Progenitor cell of endocrine pancreas (in vitro differentiated cells): ENCODE results near the gene MORF4L1. TPM values are rescaled to one million over a fixed set of nuclear protein-coding genes. Genes with fewer than 3 reads are reported as not detected.
A peak's percentile ranks its signal among the peaks of the same experiment; 100 is the strongest.

Experiments
- DNase-seq: peaks from one replicate; pipeline ENCODE4 v3.0.0; 2021; ENCODE audit warnings: low spot score; ENCODE audit not compliant: unreplicated experiment
- H3K27ac Mint-ChIP-seq: 2 replicates; pipeline ENCODE4 v1.8.0; 2021; ENCODE audit warnings: mild to moderate bottlenecking, moderate library complexity, mixed read lengths
- H3K27me3 Mint-ChIP-seq: 2 replicates; pipeline ENCODE4 v1.8.0; 2021; ENCODE audit warnings: mixed read lengths
- H3K36me3 Mint-ChIP-seq: 2 replicates; pipeline ENCODE4 v1.8.0; 2022; ENCODE audit warnings: mixed read lengths; ENCODE audit not compliant: insufficient read depth
- H3K4me1 Mint-ChIP-seq: 2 replicates; pipeline ENCODE4 v1.8.0; 2021; ENCODE audit warnings: low read depth, mixed read lengths
- H3K4me3 Mint-ChIP-seq: 2 replicates; pipeline ENCODE4 v1.8.0; 2021; ENCODE audit warnings: low read depth, mild to moderate bottlenecking, moderate library complexity, mixed read lengths
- H3K9me3 Mint-ChIP-seq: 2 replicates; pipeline ENCODE4 v1.8.0; 2021; ENCODE audit warnings: low read depth, mixed read lengths
- total RNA-seq: library from RNA; stranded (reverse); gene quantifications from 2 replicates; pipeline ENCODE4 v1.2.1, GENCODE V29; 2021
- TF ChIP-seq, protein P1 (sequence below): fragments of 200-600 bp; sonication (generic); IDR thresholded peaks from one replicate; pipeline ENCODE4 v1.5.0; 2021; ENCODE audit warnings: antibody characterized with exemption, mild to moderate bottlenecking; ENCODE audit not compliant: unreplicated experiment

The MORF4L1 gene
- total RNA-seq, 1 donor from 2014 or later, result 438 TPM

DNA sequence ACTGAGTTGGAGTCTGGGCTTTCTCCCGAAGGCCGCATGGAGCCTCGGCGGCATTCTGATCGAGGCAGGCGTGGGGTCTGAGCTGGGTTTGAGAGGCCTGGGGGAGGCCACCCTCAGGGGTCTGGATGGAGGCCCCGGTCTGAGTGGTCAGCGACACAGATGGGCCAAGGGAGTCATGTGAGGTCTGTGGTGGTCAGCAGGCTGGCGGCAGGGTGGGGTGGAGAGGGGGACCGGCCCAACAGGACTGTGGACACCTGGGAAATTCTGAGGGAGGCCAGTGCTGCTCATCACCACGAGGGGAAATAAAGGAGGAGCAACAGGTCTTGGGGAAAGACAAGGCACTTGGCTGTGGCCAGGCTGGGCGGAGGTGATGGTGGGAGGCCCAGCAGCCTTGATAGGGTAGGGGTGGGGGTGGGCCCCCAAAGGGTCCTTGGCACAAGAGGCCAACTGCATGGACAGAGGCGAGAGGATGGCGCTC is 56.0 kb downstream of the MORF4L1 start:
- Mint-ChIP-seq H3K27ac (peak overlapping the region; percentile 56), H3K4me1 (no peaks in the 10 kb centered on the region), H3K9me3 (no peaks in the 10 kb centered on the region), H3K27me3 (no peaks in the 10 kb centered on the region), H3K36me3 (peaks cover 9% of the 10 kb centered on the region), H3K4me3 (no peak overlapping the region)
- no peak for DNase-seq
- TF ChIP-seq, protein P1, sequence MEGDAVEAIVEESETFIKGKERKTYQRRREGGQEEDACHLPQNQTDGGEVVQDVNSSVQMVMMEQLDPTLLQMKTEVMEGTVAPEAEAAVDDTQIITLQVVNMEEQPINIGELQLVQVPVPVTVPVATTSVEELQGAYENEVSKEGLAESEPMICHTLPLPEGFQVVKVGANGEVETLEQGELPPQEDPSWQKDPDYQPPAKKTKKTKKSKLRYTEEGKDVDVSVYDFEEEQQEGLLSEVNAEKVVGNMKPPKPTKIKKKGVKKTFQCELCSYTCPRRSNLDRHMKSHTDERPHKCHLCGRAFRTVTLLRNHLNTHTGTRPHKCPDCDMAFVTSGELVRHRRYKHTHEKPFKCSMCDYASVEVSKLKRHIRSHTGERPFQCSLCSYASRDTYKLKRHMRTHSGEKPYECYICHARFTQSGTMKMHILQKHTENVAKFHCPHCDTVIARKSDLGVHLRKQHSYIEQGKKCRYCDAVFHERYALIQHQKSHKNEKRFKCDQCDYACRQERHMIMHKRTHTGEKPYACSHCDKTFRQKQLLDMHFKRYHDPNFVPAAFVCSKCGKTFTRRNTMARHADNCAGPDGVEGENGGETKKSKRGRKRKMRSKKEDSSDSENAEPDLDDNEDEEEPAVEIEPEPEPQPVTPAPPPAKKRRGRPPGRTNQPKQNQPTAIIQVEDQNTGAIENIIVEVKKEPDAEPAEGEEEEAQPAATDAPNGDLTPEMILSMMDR, result no peak

DNA sequence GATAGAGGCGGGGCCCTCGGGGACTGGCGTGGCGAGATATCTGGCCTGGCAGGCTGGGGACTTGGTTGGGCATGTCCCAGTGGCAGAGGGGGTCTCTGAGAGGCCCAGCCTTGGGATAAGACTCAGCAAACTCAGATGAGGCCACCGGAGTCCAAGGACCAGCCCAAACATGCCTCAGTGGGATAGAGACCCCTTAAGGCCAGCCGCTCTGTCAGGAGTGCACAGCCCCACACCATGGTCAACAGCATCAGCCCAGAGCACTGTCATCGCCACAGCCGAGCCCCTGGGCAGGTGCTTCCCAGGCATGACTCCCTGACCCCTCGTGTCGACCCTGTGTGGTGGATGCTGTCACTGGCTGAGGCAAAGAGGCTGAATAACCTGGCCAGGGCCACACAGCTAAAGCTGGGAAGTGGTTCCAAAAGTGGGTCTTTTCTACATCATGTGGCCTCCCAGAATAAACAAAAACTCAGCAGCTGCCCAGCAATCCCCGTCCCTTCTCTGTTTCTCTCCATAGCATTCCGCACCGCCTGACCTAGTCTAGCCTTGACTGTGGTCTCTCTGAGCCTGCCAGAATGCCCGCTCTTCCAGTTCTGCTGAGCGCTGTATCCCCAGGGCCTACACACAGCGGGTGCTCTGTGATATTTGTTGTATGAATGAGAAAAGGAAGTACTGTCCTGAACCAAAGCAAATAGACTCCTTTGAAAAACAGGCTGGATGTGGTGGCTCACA is 57.0 kb downstream of the MORF4L1 start:
- Mint-ChIP-seq H3K27me3 (no peaks in the 10 kb centered on the region), H3K4me3 (no peak overlapping the region), H3K36me3 (peaks cover 8% of the 10 kb centered on the region), H3K9me3 (no peaks in the 10 kb centered on the region), H3K4me1 (no peaks in the 10 kb centered on the region), H3K27ac (peak overlapping the region; percentile 92)
- TF ChIP-seq, protein P1, result no peak
- no peak for DNase-seq

DNA sequence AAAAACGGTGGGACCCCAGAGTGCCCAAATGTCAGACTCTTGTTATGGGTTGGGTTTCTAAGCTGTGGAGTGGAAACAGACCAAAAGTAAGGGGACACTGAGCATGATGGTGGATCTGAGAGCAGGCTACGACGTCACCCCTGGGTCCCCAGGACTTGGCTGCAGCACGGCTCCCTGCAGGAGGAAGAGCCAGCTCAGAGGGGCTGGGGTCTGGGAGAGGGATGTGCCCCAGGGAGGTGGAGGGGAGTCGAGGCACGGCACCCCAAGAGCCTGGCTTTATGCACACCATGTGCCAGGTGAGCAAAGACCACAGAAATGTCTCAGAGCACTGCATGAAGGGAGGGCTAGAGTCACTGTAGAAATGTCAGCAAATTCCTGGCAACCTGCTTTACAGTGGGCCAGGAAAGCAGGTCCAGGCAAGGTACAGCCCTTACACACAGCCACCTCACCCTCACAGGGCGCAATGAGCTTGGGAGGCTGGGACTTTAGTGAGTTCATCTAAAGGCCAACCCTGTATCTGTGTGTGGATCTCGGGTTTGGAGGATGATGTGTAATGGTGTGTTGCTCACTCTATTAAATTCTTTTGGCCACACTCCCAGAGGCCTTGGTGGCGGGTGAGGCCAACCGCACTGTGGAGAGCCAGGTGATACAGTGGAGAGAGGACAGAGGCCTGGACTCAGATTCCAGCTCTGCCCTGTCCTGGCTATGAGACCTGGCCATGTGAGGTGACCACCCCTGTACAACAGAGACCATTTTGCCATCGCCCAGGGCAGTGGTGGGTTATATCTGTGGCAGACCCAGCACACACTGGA is 58.1 kb downstream of the MORF4L1 start:
- TF ChIP-seq, protein P1, result no peak
- H3K36me3 Mint-ChIP-seq, result peaks cover 6% of the 10 kb centered on the region
- no peak overlapping the region for H3K27ac Mint-ChIP-seq
- no peaks in the 10 kb centered on the region for H3K9me3 Mint-ChIP-seq
- DNase-seq, result no peak
- H3K27me3 Mint-ChIP-seq, result no peaks in the 10 kb centered on the region
- H3K4me1 Mint-ChIP-seq, result no peaks in the 10 kb centered on the region
- no peak overlapping the region for H3K4me3 Mint-ChIP-seq

DNA sequence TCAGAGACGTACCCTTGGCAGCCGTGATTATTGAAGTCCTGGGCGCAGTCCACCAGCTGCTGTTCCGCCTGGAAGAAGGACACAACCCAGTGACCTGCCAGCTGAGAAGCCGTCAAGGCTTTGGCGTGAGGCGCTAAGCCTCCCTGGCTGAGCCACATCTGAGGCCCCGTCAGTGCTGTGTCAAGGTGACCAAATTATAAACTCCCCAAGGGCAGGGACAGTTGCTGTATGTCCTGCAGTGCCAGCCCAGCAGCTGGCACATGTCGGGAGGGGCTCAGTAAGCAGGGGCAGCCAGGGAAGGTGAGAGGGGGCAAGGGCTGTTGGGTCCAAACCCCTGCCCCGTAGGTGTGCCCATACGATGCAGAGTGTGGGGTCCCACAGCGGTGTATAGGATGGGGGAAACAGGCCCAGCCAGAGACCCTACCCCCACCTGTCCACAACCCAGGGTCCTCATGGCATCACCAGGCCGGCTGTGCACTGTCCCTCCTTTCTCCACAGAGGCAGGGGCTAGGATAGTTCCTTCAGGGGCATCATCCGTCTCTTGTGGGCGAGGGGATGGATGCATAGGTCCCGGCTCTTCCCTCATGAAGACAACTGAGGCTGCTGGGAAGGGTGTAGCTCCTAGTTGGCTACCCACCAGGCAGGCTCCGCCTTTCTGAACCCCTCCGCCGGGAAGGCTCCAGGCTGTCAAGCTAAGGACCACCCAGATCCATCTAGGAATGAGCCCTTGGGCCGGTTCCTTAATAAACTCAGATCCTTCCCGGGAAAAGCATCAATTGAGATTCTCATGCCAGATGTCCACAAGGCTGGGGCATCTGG is 59.0 kb downstream of the MORF4L1 start:
- DNase-seq, result no peak
- Mint-ChIP-seq H3K36me3 (peaks cover 6% of the 10 kb centered on the region), H3K9me3 (no peaks in the 10 kb centered on the region), H3K4me3 (no peak overlapping the region), H3K27ac (no peak overlapping the region), H3K27me3 (no peaks in the 10 kb centered on the region), H3K4me1 (no peaks in the 10 kb centered on the region)
- TF ChIP-seq, protein P1, result no peak
